HG03108 (cell line): ENCODE results near the gene LRP8.

Source experiments
- ATAC-seq: cut with Tn5 transposase; IDR thresholded peaks from one replicate; pipeline ENCODE4 v1.9.1; 2021; ENCODE audit warnings: moderate library complexity; ENCODE audit not compliant: unreplicated experiment

LRP8 gene

DNA sequence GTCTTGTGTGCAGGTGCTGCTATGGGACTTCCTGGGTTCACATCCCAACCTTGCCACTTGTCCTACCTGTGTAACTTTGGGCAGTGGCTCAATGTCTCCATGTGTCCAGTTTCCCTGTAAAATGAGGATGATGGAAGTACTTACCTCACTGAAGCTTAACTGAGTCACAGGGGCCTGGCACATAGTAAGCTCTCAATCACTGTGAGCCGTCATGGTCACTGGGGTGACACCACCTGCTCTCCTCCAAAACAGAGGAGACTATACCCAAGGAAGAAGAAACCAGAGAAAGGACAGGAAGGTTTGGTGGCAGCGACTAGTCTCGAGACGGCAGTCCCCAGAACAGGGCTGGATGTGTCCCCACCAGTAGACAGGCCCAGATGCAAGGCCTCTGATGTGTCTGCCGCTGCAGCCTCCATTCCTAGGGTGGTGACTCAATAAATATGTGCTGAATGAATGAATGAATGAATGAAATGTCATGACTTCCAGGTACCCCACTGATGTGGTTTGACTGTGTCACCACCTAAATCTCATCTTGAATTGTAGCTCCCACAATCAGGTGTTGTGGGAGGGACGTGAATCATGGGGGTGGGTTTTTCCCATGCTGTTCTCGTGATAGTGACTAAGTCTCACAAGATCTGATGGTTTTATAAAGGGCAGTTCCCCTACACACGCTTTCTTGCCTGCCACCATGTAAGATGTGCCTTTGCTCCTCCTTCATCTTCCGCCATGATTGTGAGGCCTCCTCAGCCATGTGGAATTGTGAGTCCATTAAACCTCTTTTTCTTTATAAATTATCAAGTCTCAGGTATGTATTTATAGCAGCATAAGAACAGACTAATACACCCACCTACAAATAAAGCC is 13.0 kb upstream of the LRP8 start:
- ATAC-seq, result no peak

DNA sequence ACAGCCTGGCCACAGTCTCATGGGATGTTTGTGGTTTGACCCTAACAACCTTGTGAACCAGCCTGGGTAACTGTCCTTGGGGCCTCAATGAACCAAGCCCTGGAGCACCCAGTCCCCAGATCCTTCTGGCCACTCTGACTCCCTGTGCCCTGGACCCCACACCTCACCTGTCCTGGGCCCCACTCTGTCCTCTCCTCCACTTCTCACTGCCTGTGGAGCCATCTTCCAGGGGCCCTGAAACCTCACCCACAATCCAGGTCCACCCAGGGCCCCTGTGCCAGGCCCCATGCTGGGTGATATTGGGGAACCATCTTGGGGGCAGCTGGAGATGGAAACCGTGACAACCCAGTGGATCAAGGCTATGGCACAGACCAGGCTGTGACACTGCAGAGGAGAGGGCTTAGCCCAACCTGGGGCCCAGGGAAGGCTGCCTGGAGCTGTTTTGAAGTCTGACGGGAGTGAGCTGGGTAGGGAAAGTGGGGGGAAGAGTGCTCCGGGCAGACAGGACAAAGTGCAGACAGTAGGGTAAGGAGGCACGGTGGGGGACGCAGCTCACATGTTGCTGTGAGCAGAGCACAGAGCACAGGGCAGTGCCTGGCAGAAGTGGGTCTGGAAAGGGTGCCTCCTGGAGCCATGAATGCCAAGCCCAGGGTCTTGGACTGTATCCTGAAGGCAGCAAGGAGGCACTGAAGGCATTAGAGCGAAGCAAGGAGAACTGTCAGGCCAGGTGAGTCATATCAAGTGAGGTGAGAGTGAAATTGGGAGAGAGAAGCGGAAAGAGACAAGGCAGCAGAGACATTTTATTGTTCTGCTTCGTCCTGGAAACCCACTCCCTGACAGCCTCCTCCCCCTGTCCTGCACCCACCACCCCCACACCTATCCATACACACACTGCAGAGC is 12.1 kb upstream of the LRP8 start:
- ATAC-seq, result no peak

DNA sequence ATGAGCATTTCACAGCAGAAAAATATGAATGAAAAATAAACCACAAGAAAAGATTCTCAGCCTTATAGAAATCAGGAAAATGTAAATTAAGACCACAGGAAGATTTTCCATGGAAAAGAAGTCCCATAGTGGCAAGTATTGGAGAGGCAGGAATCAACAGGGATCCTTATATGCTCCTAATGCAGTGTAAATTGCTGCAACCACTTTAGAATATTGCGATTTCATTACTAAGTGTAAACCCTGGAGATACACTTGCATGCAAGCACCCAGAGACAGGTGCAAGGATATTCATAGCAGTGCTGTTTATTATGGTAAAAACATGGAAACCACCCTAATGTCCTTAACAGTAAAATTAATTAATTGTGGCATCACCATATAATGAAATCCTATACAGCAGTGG is 10.6 kb upstream of the LRP8 start:
- ATAC-seq, result no peak

DNA sequence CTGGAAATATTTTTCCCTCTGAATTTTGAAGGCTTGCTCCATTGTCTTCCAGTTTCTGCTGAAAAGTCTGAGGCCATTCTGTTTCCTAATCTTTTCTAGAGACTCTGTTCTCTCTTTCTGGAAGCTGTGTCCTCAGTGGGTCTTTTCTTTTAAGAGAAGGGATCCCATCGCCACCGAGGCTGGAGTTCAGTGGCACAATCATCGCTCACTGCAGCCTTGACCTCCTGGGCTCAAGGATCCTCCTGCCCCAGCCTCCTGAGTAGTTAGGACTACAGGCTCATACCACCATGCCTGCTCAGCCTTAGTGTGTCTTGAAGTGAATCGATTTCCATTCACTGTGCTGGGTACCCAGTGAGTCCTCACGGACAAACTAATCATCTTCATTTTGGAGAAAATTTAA is 9.6 kb upstream of the LRP8 start:
- no peak for ATAC-seq

DNA sequence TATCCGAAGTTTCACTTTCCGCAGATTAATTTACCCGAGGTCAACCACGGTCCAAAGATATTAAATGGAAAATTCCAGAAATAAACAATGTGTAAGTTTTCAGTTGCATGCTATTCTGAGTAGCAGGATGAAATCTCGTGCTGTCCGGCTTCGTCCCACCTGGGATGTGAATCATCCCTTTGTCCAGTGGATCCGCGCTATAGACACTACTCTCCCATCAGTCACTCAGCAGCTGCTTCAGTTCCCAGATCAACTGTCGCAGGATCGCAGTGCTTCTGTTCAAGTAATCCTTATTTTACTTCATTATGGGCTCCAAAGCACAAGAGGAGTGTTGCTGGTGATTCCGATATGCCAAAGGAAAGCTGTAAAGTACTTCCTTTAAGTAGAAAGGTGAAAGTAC is 8.3 kb upstream of the LRP8 start:
- ATAC-seq, result no peak

DNA sequence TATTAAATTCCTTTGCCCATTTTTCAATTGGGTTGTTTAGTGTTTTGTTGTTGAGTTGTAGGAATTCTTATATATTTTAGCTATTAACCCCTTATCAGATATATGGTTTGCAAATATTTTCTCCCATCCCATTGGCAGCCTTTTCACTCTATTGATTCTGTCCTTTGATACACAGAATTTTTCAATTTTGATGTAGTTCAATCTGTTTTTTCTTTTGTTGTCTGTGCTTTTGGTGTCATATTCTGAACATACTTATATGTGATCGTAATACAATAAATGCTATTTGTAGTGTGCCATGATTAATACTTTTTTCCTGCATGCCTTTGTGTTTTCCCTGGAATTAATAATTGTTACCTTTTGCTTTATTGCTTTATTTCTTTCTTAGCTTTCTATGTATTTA is 7.8 kb upstream of the LRP8 start:
- ATAC-seq, result no peak

DNA sequence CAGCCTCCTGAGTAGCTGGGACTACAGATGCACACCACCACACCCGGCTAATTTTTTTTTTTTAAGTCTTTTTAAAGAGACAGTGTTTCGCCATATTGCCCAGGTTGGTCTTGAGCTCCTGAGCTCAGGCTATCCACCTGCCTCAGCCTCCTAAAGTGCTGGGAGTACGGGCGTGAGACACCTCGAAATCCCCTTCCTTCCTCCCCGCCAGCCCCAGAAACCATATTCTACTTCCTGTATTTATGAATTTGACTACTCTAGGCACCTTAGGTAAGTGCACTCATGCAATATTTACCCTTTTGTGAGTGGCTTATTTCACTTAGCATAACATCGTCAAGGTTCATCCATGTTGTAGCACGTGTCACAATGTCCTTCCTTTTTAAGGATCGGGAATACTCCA is 6.9 kb upstream of the LRP8 start:
- ATAC-seq, result no peak

DNA sequence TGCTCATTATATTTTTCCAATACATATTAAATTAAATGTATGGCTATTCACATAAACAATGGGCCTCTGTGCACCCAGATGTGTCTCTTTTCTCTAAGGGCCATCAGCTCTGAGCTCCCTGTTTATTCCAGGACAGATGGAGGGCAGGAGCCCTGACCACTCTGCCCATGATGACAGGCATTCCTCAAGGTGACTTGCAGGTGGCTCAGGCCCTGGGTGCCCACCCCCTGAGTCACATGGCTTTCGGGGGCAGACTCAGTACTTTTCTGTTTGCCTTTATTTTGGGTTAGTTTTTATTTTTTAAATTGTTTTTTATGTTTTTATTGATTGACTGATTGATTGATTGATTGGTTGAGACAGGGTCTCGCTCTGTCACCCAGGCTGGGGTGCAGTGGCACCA is 6.4 kb upstream of the LRP8 start:
- no peak for ATAC-seq

DNA sequence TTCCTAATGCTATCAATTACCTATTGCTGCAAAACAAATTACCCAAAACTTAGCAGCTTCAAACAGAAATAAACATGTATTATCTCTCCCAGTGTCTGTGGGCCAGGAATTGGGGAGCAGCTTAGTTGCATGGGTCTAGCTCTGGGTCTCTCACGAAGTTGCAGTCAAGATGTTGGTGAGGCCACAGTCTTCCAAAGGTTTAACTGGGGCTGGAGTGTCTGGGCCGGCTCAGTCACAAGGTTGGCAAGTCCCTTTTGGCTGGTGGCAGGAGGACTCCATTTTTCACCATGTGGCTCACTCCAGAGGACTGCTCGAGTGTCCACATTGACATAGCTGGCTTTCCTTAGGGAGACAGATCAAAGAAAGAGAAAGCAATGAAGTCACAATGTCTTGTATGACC is 5.0 kb upstream of the LRP8 start:
- no peak for ATAC-seq

DNA sequence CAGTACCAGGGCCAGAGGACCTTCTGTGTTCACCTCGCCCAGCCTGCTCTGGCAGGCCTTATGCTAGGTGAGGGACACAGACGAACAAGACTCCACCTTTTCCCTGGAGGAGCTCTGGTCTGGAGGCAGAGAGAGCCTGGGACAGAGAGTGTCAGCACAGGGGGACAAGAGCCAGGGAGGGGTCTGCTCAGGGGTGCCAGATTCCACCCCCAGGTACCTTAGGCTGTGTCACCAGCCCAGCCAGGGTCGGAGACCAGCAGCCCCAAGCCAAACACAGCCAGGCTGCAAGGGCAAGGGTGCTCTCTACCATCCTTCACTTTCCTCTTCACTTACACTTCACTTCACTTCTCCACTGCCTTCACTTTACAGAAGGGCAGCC is 4.3 kb upstream of the LRP8 start:
- ATAC-seq, result no peak

DNA sequence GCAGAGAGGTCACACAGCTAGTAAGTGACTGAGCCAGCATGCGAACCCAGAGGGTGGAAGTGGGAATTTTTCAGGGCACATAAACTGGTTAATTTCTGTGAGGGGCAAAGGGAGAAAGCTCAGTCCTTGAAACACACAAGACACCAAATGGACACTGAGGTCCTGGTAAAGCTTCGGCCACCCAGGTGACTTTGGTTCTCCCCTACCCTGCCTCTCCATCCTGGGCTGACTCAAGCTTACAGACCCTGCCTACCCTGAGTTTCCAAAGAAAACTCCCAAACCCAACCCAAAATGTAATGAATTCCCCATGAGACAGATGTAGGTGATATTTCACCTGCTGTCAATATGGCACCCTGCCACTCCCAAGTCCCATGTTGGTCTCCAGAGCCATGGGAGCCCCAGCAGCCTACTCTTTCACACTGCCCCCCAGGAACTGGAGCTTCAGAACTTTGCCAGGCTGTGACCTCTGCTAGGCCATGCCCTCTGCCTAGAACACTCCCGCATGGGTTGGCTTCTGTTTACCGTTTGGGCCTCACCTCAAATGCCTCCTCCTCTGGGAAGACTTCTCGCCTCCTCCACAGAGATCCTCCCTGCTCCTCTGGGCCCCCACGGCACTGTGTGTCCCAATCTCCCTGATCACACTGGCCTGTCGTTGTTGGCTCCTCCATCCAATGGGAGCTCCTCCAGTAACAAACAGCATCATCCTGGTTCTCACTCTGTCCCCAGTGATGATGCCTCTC is 3.7 kb upstream of the LRP8 start:
- no peak for ATAC-seq

DNA sequence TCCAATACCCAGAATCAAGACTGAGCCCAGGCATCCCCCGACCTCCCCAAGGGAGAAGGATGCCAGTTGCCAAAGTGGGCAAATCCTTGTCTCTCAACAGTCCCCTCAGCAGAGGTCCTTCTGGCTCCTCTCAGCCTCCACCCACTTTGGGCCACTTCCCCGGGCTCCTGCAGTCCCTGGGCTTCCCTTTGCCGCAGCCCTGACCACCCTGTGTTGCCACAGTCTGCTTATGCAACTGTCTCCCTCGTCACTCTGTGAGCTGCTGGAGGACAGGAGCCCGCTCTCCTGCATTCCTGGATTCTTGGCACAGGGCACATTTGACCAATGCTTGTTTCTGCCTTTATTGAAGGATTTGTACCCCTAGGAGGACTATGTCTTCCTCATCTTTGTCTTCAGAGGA is 2.9 kb upstream of the LRP8 start:
- ATAC-seq, result no peak

DNA sequence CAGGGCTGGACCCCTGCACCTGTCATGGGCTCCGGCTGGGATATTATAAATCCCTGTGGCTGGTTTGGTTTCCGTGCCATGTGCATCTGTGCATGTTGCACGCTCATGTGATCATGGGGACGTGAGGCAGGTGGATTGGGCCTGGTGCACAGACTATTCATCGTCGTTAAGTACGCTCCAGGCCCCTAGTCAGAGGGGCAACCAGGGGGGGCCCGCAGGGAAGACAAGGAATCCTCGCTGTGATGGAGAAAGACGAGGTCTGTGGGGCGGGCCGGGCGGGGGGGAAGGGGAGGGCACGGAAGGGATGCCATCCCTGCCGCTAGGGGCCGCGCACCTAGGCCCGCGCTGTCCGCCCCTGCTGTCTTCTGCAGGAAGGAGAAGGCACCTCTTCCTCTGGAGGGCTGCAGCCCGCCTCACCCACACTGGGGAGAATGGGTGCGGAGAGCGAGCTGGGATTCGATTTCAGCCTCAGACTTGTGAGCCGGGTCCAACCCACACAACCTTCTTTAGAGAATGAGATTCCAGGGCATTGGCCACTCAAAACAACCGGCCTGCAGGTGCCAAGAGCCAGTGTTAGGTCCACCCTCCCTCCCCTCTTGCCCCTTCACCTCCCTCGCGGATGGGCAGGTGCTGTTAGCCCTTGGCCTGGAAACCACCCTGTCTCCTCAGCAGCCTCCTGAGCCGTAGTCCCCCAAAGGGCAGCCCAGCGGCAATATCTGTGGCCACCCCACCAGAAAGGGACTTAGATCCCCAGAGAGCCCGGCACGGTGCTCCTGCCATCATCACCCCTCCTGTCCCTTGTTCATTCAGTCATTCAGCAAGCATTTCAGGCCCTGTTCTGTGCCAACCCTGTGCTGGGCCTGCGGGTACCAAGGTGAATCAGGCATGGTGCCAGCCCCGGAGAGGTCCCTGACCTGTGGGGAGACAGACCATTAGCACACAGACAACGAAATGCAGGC is 950 bp upstream of the LRP8 start:
- ATAC-seq, result no peak

DNA sequence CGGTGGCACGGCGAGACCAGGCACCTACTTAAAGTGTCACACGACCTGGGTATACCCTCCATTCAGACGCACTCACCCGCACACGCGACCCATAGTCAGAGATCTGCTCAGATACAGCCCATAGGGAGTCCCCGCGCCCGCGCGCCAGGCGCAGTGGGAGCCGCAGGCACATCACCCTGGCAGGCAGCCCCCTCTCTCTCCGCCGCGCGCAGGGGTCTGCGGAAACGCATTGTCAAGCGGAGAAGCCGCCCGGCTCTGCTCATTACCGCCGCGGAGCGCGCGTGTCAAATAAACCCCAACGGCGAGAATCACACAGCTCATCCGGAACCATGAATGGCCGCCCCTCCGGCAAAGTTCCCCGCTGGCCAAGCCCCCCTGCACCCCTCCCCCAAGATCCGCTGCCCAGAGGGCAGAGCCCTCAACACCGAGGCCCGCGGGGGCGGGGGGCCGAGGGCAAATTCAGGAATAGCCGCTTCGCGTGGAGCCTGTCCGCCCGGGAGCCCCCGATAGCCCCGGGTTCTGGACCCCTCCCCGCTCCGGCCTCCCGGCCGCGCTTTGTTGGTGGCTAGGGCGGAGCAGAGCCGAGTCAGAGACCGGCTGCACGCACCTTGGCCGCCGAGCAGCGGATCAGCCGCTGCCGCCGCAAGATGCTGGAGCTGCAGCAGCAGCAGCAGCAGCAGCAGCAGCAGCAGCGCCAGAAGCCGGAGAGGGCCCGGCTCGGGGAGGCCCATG is 522 bp downstream of the LRP8 start:
- peak; percentile 0 for ATAC-seq

DNA sequence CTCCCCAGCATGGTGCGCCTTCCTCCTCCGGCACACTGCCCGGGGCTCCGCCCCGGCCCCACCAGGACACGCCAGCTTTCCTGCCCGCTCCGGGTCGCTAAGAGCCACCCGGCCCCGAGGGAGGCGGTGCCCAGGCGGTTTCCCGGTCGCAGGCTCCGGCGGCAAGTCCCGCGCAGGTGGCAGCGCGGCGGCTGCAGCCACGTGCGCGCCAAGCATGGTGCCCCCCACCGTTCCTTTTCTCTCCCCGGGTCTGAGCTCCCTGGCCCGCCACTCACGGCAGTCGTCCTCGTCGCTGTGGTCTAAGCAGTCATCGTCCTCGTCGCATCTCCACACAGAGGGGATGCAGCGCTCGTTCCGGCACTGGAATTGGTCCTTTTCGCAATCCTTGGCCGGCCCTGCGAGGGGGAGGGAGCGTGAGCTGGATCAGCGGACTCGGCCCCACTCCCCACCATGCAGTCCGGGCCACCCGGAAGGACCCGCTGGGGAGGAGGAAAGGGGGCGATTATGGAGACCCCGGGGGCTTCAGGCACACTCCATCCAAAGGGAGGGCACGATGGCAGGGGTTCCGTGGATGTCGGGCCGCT is 1.2 kb downstream of the LRP8 start:
- ATAC-seq, result peak; percentile 18

DNA sequence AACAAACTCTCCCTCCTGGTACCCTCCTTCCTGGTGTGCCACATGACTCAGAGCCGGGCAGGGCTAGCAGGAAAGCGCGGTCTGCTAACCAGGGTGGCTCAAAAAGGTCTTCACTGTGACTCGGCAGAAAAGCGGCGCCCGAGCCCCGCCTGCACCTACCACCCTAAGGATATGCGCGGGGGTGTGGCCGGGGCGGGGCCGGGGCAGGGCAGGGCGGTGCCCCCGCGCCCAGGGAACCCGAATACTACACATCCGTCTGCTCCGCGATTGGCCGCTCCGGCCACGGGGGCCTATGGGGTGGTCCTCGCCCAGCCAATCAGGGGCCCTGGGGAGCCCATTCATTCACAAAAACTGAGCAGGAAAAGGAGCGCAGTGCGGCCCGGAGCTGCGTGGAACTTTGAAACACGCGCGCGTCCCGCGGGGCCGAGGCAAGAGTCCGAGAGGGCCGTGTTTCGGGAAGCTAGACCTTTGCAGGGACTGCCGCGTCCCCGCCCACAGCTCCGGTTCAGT is 1.7 kb downstream of the LRP8 start:
- ATAC-seq, result peak; percentile 85

DNA sequence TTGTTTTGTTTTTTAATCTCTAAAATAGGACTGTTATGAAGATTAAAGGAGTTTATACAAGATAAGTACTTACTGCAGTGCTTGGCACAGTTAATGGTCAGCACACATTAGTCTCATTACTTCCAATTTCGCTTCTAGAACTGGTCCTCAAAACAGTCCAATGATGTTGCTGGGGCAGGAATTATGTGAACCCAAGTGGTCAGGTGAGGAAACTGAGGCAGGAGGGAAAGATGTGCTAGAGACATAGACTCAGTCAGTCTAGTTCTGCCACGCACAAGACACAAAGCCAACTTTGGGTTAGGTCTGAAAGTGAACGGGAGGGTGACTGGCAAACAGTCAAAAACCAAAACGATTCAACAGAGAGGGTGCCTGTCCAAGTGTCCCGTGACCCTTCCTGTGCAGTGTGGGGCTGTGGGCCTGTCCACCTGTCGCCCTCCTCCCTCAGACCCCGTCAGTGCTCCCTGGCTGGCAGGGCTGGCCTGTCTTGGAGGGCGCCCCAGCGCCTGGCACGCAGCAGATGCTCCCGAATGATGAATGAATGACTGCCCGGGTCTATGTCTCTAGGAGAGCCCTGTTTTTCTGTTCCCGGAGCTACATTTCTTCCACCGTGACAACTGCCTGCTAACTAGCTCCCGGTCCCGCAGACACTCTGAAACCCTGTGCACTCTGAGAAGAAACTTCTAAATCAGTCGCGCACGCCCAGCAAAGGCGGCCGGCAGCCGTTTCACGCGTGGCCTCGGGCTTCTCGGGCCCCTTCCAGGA is 2.4 kb downstream of the LRP8 start:
- ATAC-seq, result no peak

DNA sequence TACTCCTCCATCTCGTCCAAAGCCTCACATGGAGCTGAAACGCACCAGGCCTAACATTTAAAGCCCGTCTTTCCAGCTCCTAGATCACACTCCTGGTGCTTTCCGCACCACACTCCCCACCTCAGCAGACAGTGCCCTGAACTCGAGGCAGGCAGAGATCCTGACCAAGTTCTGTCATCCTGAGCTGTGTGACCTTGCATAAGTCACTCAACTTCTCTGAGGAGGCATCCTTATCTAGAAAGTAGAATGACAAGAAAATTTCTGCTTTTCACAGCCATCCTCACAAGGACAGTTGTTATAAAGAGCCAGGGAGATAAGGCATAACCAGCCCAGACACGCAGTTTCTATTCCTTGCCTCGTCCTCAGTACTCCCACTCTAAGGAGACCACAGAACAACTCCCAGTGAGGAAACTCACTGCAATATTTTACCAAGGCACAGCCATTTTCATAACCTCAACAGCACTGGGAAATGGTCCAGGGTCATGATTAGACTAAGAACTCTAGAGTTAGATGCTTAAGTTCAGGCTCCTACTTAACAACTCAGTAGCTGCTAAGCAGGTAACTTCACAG is 3.1 kb downstream of the LRP8 start:
- no peak for ATAC-seq
